Right lobe of liver (tissue), 4 donors: ENCODE results near the gene ARHGEF40.

Experiments used
- CTCF ChIP-seq, 4 donors: fragments of 200-600 bp in 3 of 4; fragments of 450-650 bp in 1 of 4; IDR thresholded peaks; one replicate each; pipeline versions ENCODE4 v1.5.1 to v1.8.0; 2016 to 2022; ENCODE audit warnings: antibody characterized with exemption in 4 of 4, mild to moderate bottlenecking in 2 of 4
- POLR2A ChIP-seq: fragments of 450-650 bp; IDR thresholded peaks from one replicate; pipeline ENCODE4 v1.6.1; 2017; ENCODE audit warnings: antibody characterized with exemption, mild to moderate bottlenecking
- donor health status: DM: no; HTN: no; CAD: no.
- donor health status: DM: no; HTN: no; CAD: no.
- donor health status: DM: no; HTN: yes; CAD: no.

- peak in 1 of 4 donors; percentile 39 for TF ChIP-seq CTCF (IDR thresholded peaks at IDR 0.05)
- peak; percentile 53 for TF ChIP-seq POLR2A
Measured at GRCh38 chr14:21055432-21056117, 14.5 kb upstream of the ARHGEF40 start.
